ENCODE data around the gene CCDC182.

CCDC182 gene

GRCh38 chr17:57761887-57762286 lies 16.8 kb upstream of the CCDC182 start:
- DNase-seq (ENCODE audit: low spot score) (no peak), ATAC-seq (ENCODE audit: low read depth) (no peak)
- Histone ChIP-seq H3K36me3 (ENCODE audit: low read depth) (no peaks in the 10 kb centered on the region), H3K27me3 (ENCODE audit: insufficient read depth, poor library complexity, severe bottlenecking) (peaks cover 5% of the 10 kb centered on the region), H3K9me3 (ENCODE audit: severe bottlenecking) (no peaks in the 10 kb centered on the region), H3K4me3 (ENCODE audit: severe bottlenecking) (no peak overlapping the region), H3K4me1 (ENCODE audit: insufficient read depth, poor library complexity, severe bottlenecking) (no peaks in the 10 kb centered on the region), H3K27ac (ENCODE audit: poor library complexity, severe bottlenecking) (no peak overlapping the region)
- no peak for TF ChIP-seq CTCF (IDR thresholded peaks at IDR 0.05; ENCODE audit: poor library complexity, severe bottlenecking)

GRCh38 chr17:57760046-57760445 lies 14.9 kb upstream of the CCDC182 start:
- no peaks in the 10 kb centered on the region for H3K4me1 ChIP-seq (ENCODE audit: insufficient read depth, poor library complexity, severe bottlenecking)
- H3K9me3 ChIP-seq (ENCODE audit: severe bottlenecking) = no peaks in the 10 kb centered on the region
- peaks cover 5% of the 10 kb centered on the region for H3K27me3 ChIP-seq (ENCODE audit: insufficient read depth, poor library complexity, severe bottlenecking)
- no peak for TF ChIP-seq CTCF (IDR thresholded peaks at IDR 0.05; ENCODE audit: poor library complexity, severe bottlenecking)
- no peaks in the 10 kb centered on the region for H3K36me3 ChIP-seq (ENCODE audit: low read depth)
- H3K27ac ChIP-seq (ENCODE audit: poor library complexity, severe bottlenecking) = no peak overlapping the region
- DNase-seq (ENCODE audit: low spot score) = no peak
- H3K4me3 ChIP-seq (ENCODE audit: severe bottlenecking) = no peak overlapping the region
- ATAC-seq (ENCODE audit: low read depth) = no peak

GRCh38 chr17:57758654-57759053 lies 13.6 kb upstream of the CCDC182 start:
- no peaks in the 10 kb centered on the region for H3K9me3 ChIP-seq (ENCODE audit: severe bottlenecking)
- peaks cover 5% of the 10 kb centered on the region for H3K27me3 ChIP-seq (ENCODE audit: insufficient read depth, poor library complexity, severe bottlenecking)
- no peak overlapping the region for H3K27ac ChIP-seq (ENCODE audit: poor library complexity, severe bottlenecking)
- no peak for ATAC-seq (ENCODE audit: low read depth)
- H3K4me1 ChIP-seq (ENCODE audit: insufficient read depth, poor library complexity, severe bottlenecking) = no peaks in the 10 kb centered on the region
- no peak for TF ChIP-seq CTCF (IDR thresholded peaks at IDR 0.05; ENCODE audit: poor library complexity, severe bottlenecking)
- no peak overlapping the region for H3K4me3 ChIP-seq (ENCODE audit: severe bottlenecking)
- DNase-seq (ENCODE audit: low spot score) = no peak
- no peaks in the 10 kb centered on the region for H3K36me3 ChIP-seq (ENCODE audit: low read depth)

GRCh38 chr17:57757735-57758134 lies 12.6 kb upstream of the CCDC182 start:
- Histone ChIP-seq H3K9me3 (ENCODE audit: severe bottlenecking) (no peaks in the 10 kb centered on the region), H3K27me3 (ENCODE audit: insufficient read depth, poor library complexity, severe bottlenecking) (peaks cover 5% of the 10 kb centered on the region), H3K27ac (ENCODE audit: poor library complexity, severe bottlenecking) (no peak overlapping the region), H3K4me1 (ENCODE audit: insufficient read depth, poor library complexity, severe bottlenecking) (no peaks in the 10 kb centered on the region), H3K4me3 (ENCODE audit: severe bottlenecking) (no peak overlapping the region), H3K36me3 (ENCODE audit: low read depth) (no peaks in the 10 kb centered on the region)
- ATAC-seq (ENCODE audit: low read depth) (no peak), DNase-seq (ENCODE audit: low spot score) (no peak)
- TF ChIP-seq CTCF (IDR thresholded peaks at IDR 0.05; ENCODE audit: poor library complexity, severe bottlenecking) = no peak

GRCh38 chr17:57756951-57757350 lies 11.9 kb upstream of the CCDC182 start:
- TF ChIP-seq CTCF (IDR thresholded peaks at IDR 0.05; ENCODE audit: poor library complexity, severe bottlenecking) = no peak
- Histone ChIP-seq H3K36me3 (ENCODE audit: low read depth) (no peaks in the 10 kb centered on the region), H3K4me3 (ENCODE audit: severe bottlenecking) (no peak overlapping the region), H3K4me1 (ENCODE audit: insufficient read depth, poor library complexity, severe bottlenecking) (no peaks in the 10 kb centered on the region), H3K27me3 (ENCODE audit: insufficient read depth, poor library complexity, severe bottlenecking) (no peaks in the 10 kb centered on the region), H3K27ac (ENCODE audit: poor library complexity, severe bottlenecking) (no peak overlapping the region), H3K9me3 (ENCODE audit: severe bottlenecking) (no peaks in the 10 kb centered on the region)
- ATAC-seq (ENCODE audit: low read depth) (no peak), DNase-seq (ENCODE audit: low spot score) (no peak)

All from RWPE2 (cell line).